Panc1 (cell line): ENCODE data around the gene ACCSL. TPM values are rescaled to one million over a fixed set of nuclear protein-coding genes. Genes with fewer than 3 reads are reported as not detected.

Experiments used
- ATAC-seq: fragments of 200-7000 bp; cut with Tn5 transposase; 2 replicates; pipeline ENCODE4 v1.9.1; 2020; ENCODE audit warnings: mild to moderate bottlenecking, moderate library complexity
- BruUV-seq: library from RNA; stranded (reverse); fragments of 400-500 nt; replicated peaks from 2 replicates; lab custom pipeline; 2021; lab: Mats Ljungman, UMichigan
- CTCF ChIA-PET: fragments of 300-600 bp; sonication (Branson Sonifier 250); formaldehyde crosslinking; loops from one replicate; lab custom pipeline; 2022; ENCODE audit warnings: antibody characterized with exemption; lab: Charles Lee
- POLR2A ChIA-PET: fragments of 300-600 bp; sonication (Branson Sonifier 250); formaldehyde crosslinking; loops from one replicate; lab custom pipeline; 2022; ENCODE audit warnings: antibody characterized with exemption; lab: Charles Lee
- DNase-seq: peaks from one replicate; pipeline ENCODE4 v3.0.0-alpha.2; 2010; ENCODE audit warnings: low read depth, low spot score
- H3K27ac ChIP-seq: 2 replicates; pipeline ENCODE4 v1.5.1; 2011; ENCODE audit warnings: mild to moderate bottlenecking, low read length, inconsistent platforms
- H3K27me3 ChIP-seq: fragments of 200-500 bp; sonication (Bioruptor generic); 2 replicates; pipeline ENCODE4 v1.6.0; 2014; ENCODE audit warnings: low read length, inconsistent platforms; ENCODE audit not compliant: control insufficient read depth, insufficient read depth
- H3K36me3 ChIP-seq: fragments of 200-500 bp; sonication (Bioruptor generic); 2 replicates; pipeline ENCODE4 v1.5.1; 2014; ENCODE audit warnings: inconsistent platforms, mild to moderate bottlenecking, low read length, moderate library complexity; ENCODE audit not compliant: control insufficient read depth, insufficient read depth
- H3K4me1 ChIP-seq: 2 replicates; pipeline ENCODE4 v1.5.1; 2011; ENCODE audit warnings: inconsistent platforms, mild to moderate bottlenecking, low read length, moderate library complexity; ENCODE audit not compliant: control insufficient read depth, insufficient read depth
- H3K4me3 ChIP-seq, 2 experiments: 2 replicates each; pipeline ENCODE4 v1.5.1; 2011 to 2012; ENCODE audit warnings: low read depth in 2 of 2, low read length in 2 of 2, mild to moderate bottlenecking in 2 of 2, inconsistent platforms in 1 of 2, moderate library complexity in 1 of 2
- H3K9me3 ChIP-seq: fragments of 200-500 bp; sonication (Bioruptor generic); 2 replicates; pipeline ENCODE4 v1.5.1; 2014; ENCODE audit warnings: low read depth, mild to moderate bottlenecking, inconsistent platforms, low read length, moderate library complexity; ENCODE audit not compliant: control insufficient read depth, insufficient read depth
- POLR2AphosphoS5 ChIP-seq: IDR thresholded peaks from 2 replicates; pipeline ENCODE4 v1.6.1; 2012; ENCODE audit warnings: mild to moderate bottlenecking, low read depth, low read length, moderate library complexity
- SIN3A ChIP-seq: IDR thresholded peaks from 2 replicates; pipeline ENCODE4 v1.6.1; 2012; ENCODE audit warnings: low read depth, mild to moderate bottlenecking, low read length, moderate library complexity, borderline replicate concordance; ENCODE audit not compliant: insufficient read depth
- TCF7L2 ChIP-seq: IDR thresholded peaks from 2 replicates; pipeline ENCODE4 v1.6.1; 2011; ENCODE audit warnings: mild to moderate bottlenecking, low read depth, low read length, inconsistent platforms
- in situ Hi-C: cut with HindIII; loops from 2 replicates; pipeline ENCODE4 v1.10.0; 2016; ENCODE audit warnings: low sequenced_read_pairs, low pct_unique_long_range_greater_than_20kb
- intact Hi-C: fragments of 100-400 bp; cut with micrococcal nuclease; formaldehyde crosslinking; loops from one replicate; pipeline ENCODE4 v1.10.0; 2022; ENCODE audit not compliant: unreplicated experiment
- total RNA-seq: library from RNA; stranded (reverse); gene quantifications from one replicate; pipeline ENCODE4 v1.2.1, GENCODE V29; 2021; ENCODE audit not compliant: unreplicated experiment
- TF ChIP-seq, protein P1 (sequence below): fragments of 450-650 bp; IDR thresholded peaks from 2 replicates; pipeline ENCODE4 v1.5.1; 2017; ENCODE audit warnings: mild to moderate bottlenecking
- TF ChIP-seq, protein P2 (sequence below), 2 experiments: IDR thresholded peaks; 2 replicates each; pipeline ENCODE4 v1.6.1; 2011 to 2012; ENCODE audit warnings: low read depth in 2 of 2, control low read depth in 1 of 2, low read length in 1 of 2, mild to moderate bottlenecking in 1 of 2, moderate library complexity in 1 of 2; ENCODE audit not compliant: insufficient read depth in 1 of 2

ACCSL gene
- total RNA-seq, 1 experiment from 2014 or later: not detected

DNA sequence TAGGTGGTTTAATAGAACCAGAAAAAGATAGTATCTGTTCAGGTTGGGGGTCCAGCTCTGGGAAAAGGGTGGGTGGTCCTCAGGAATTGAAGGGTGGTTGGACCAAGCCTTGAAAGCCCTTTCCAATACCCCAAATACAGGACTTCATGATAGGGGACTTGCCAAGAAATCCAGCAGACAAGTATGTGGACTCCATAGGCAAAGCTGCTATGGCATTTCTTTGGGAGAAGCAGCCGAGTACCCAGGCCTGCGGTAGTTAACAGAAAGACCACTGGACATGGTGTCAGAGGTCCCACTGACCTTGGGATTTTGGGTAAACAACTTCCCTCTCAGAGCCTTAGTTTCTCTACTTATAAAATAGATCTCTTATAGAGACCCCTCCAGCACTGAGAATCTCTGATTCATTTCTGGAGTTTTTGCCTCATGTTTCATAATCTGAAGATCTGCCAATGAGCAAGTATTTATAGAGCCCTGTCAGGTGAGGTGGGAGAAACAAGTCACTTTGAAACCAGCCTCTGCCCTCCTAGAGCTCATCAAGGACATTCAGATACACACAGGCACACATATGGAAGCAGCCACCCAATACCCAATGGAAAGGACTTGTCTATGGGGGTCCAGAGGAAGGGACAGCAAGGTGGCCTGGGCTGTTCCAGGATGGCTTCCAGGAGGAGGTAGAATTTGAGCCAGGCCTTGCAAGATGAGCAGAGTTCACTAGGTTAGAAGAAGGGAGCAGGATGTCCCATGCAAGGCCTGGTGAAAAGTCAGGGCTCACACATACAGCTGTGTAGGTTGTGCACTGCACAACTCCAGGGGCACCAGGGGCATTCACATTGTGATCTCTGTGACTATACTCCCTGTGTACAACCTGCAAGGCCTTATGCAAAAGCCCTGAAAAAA, 31.0 kb upstream of the ACCSL start:
- in situ Hi-C loops (no loop called here), intact Hi-C loops (no loop called here)
- POLR2A ChIA-PET: no interaction called here
- DNase-seq (no peak), ATAC-seq (no peak)
- no peaks in the 10 kb centered on the region for H3K9me3 ChIP-seq
- no peak for TF ChIP-seq SIN3A
- TF ChIP-seq TCF7L2: no peak
- TF ChIP-seq, protein P1, sequence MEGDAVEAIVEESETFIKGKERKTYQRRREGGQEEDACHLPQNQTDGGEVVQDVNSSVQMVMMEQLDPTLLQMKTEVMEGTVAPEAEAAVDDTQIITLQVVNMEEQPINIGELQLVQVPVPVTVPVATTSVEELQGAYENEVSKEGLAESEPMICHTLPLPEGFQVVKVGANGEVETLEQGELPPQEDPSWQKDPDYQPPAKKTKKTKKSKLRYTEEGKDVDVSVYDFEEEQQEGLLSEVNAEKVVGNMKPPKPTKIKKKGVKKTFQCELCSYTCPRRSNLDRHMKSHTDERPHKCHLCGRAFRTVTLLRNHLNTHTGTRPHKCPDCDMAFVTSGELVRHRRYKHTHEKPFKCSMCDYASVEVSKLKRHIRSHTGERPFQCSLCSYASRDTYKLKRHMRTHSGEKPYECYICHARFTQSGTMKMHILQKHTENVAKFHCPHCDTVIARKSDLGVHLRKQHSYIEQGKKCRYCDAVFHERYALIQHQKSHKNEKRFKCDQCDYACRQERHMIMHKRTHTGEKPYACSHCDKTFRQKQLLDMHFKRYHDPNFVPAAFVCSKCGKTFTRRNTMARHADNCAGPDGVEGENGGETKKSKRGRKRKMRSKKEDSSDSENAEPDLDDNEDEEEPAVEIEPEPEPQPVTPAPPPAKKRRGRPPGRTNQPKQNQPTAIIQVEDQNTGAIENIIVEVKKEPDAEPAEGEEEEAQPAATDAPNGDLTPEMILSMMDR: no peak
- TF ChIP-seq POLR2AphosphoS5: no peak
- TF ChIP-seq, protein P2, sequence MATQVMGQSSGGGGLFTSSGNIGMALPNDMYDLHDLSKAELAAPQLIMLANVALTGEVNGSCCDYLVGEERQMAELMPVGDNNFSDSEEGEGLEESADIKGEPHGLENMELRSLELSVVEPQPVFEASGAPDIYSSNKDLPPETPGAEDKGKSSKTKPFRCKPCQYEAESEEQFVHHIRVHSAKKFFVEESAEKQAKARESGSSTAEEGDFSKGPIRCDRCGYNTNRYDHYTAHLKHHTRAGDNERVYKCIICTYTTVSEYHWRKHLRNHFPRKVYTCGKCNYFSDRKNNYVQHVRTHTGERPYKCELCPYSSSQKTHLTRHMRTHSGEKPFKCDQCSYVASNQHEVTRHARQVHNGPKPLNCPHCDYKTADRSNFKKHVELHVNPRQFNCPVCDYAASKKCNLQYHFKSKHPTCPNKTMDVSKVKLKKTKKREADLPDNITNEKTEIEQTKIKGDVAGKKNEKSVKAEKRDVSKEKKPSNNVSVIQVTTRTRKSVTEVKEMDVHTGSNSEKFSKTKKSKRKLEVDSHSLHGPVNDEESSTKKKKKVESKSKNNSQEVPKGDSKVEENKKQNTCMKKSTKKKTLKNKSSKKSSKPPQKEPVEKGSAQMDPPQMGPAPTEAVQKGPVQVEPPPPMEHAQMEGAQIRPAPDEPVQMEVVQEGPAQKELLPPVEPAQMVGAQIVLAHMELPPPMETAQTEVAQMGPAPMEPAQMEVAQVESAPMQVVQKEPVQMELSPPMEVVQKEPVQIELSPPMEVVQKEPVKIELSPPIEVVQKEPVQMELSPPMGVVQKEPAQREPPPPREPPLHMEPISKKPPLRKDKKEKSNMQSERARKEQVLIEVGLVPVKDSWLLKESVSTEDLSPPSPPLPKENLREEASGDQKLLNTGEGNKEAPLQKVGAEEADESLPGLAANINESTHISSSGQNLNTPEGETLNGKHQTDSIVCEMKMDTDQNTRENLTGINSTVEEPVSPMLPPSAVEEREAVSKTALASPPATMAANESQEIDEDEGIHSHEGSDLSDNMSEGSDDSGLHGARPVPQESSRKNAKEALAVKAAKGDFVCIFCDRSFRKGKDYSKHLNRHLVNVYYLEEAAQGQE (IDR thresholded peaks at IDR 0.05; ENCODE audit: insufficient read depth in 1 of 2, low read depth in 2 of 2, low read length in 1 of 2): no peak
- CTCF ChIA-PET: no interaction called here
- no TSS peak for BruUV-seq
- H3K27ac ChIP-seq: no peak overlapping the region
- peaks cover 5% of the 10 kb centered on the region for H3K27me3 ChIP-seq
- no peak overlapping the region for H3K4me3 ChIP-seq
- H3K36me3 ChIP-seq: no peaks in the 10 kb centered on the region
- no peaks in the 10 kb centered on the region for H3K4me1 ChIP-seq

DNA sequence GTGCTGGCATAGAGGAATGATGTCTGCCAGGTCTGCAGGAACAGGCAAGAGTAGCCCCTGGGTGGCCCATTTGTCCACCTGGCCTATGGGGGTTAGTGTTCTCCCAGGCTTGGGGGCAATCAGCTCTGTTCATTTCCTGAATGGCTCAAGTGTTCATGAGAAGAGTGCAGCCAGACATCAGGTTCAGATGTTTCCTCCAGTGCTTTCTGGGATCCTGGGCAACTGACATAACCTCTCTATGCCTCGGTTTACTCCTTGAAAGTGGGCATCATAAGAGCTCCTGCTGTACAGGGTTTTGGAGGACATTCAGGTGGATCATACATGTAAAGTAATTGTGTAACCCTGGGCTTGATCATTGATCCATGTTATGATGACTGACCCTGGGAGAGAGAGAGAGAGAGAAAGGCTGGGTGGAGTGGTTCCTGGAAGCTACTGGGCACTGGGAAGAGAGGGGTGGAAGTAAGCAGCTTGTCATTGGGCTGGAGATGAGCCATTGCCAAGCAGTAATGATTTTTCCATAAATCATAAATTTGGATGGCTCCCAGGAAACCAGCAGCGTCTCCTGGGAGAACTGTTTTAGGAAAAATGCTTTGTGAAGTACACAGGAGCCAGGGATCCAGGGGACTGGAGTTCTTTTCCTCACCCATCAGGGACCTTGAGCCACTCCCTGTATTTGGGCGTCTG, 30.2 kb upstream of the ACCSL start:
- intact Hi-C loops: no loop called here
- Histone ChIP-seq H3K27ac (no peak overlapping the region), H3K4me1 (no peaks in the 10 kb centered on the region), H3K36me3 (no peaks in the 10 kb centered on the region), H3K9me3 (no peaks in the 10 kb centered on the region), H3K4me3 (no peak overlapping the region), H3K27me3 (peaks cover 5% of the 10 kb centered on the region)
- TF ChIP-seq, protein P1: no peak
- TF ChIP-seq POLR2AphosphoS5 (no peak), SIN3A (no peak), TCF7L2 (no peak)
- TF ChIP-seq, protein P2 (IDR thresholded peaks at IDR 0.05; ENCODE audit: insufficient read depth in 1 of 2, low read depth in 2 of 2, low read length in 1 of 2): no peak
- in situ Hi-C loops: no loop called here
- ATAC-seq (peak; percentile 54), DNase-seq (no peak)
- ChIA-PET CTCF (no interaction called here), POLR2A (no interaction called here)
- no TSS peak for BruUV-seq
